Measurements from ENCODE around the gene NEURL1B. TPM values are rescaled to one million over a fixed set of nuclear protein-coding genes. Genes with fewer than 3 reads are reported as not detected.

Gene NEURL1B
- total and polyA plus RNA-seq, 10 donors = 0.26 to 2.5 (median 1.2) TPM

DNA sequence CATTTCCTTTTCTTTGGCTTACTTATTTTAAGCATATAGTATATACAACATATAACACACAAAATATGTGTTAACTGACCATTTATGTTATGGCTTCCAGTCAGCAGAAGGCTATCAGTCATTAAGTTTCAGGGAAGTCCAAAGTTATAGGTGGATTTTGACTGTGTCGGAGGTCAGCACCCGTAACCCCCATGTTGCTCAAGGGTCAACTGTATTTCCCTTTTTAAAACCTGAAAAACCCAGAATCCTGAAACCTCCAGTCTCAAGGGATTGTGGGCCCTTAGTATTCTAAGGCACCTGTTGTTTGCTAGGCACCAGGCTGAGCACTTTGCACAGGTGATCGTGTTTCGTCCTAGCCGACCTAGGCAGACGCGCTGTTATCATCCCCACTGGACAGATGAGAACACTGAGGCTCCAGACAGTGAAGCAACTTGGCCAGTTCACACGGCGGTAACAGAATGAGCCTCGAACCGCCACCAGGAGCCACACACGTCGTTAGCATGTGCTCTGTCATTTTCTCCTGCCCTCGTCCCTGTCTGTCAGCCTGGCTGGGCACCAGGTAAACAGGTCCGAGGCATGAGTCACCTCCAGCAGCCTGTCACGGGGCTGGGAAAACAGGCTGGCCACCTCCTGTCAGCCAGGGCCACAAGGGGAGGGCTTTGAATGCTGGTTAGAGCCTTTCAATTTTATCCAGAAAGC is 90.1 kb downstream of the NEURL1B start:
- 85 to 95% (median 87%) methylated on average over 16 of the region's 16 CpGs for WGBS, 5 donors
- no peak for DNase-seq
- Histone ChIP-seq H3K36me3 (no peaks in the 10 kb centered on the region), H3K4me3 (no peak overlapping the region), H3K4me1 (peaks cover 0 to 16% (median 9%) of the 10 kb centered on the region in 6 donors), H3K9me3 (no peaks in the 10 kb centered on the region), H3K27ac (peak overlapping the region in 1 of 8 donors; percentile 77), H3K27me3 (replicated peaks in 1 of 7) (no peaks in the 10 kb centered on the region)
- no peak for TF ChIP-seq POLR2A (IDR thresholded peaks at IDR 0.05)
- TF ChIP-seq, protein P1, sequence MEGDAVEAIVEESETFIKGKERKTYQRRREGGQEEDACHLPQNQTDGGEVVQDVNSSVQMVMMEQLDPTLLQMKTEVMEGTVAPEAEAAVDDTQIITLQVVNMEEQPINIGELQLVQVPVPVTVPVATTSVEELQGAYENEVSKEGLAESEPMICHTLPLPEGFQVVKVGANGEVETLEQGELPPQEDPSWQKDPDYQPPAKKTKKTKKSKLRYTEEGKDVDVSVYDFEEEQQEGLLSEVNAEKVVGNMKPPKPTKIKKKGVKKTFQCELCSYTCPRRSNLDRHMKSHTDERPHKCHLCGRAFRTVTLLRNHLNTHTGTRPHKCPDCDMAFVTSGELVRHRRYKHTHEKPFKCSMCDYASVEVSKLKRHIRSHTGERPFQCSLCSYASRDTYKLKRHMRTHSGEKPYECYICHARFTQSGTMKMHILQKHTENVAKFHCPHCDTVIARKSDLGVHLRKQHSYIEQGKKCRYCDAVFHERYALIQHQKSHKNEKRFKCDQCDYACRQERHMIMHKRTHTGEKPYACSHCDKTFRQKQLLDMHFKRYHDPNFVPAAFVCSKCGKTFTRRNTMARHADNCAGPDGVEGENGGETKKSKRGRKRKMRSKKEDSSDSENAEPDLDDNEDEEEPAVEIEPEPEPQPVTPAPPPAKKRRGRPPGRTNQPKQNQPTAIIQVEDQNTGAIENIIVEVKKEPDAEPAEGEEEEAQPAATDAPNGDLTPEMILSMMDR (IDR thresholded peaks at IDR 0.05 in 8 of 11, conservative IDR thresholded peaks at IDR 0.05 in 3 of 11) = no peak
- TF ChIP-seq POLR2AphosphoS5 (IDR thresholded peaks at IDR 0.05) = no peak
- intact Hi-C loops (cut with DNase I; ENCODE audit: low total_unique reads) = no loop called here

DNA sequence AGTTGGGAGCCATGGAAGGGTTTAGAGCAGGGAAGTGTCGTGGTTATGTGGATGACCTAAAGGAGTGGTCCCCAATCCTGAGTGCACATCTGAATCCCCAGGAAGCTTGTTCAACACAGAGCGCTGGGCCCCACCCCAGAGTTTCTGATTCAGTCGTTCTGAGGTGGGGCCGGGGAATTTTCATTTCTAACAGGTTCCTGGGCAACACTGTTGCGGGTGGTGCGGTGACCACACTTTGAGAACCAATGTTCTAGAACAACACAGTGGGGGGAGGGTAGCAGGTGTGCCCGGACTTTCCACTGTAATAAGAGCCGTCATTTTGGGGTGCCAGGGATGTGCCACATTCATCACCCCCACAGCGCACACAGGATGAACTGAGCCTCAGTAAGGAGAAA is 90.6 kb downstream of the NEURL1B start:
- no peaks in the 10 kb centered on the region for H3K36me3 ChIP-seq
- DNase-seq = no peak
- intact Hi-C loops (cut with DNase I; ENCODE audit: low total_unique reads) = no loop called here

DNA sequence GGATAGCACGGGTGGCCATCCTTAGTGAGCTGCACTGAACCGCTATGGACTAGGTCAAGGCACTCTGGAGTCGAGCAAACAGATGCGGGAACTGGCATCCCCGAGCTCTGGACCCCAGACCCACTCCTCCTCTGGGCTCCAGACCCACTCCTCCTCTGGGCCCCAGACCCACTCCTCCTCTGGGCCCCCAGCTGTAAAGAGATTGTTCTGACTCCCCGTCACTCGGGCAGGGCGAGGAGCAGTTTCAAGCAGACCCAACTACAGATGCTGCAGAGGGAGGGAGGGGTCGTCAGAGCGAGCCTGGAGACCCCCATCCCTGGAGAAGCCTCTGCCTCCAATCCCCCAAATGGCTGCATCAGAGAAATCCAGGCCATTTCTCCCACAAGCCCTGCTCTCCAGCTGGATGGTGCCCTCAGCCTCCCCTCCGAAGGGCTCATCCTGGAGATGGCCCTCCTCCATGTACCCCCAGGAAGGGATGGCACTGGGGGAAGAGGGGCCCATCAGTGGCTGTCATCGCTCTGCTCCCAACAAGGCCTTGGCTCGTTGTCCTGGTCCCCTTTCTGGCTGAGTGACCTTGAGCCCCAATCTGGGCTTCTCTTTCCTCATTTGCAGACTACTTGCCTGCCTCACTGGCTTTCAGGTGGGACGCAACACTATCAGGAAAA is 91.3 kb downstream of the NEURL1B start:
- intact Hi-C loops (cut with DNase I; ENCODE audit: low total_unique reads) = no loop called here
- H3K36me3 ChIP-seq = no peaks in the 10 kb centered on the region
- TF ChIP-seq POLR2AphosphoS5 (IDR thresholded peaks at IDR 0.05) = no peak
- TF ChIP-seq, protein P1 (IDR thresholded peaks at IDR 0.05 in 8 of 11, conservative IDR thresholded peaks at IDR 0.05 in 3 of 11) = no peak
- no peak for TF ChIP-seq POLR2A (IDR thresholded peaks at IDR 0.05)
- no peak for DNase-seq
- H3K27ac ChIP-seq = peak overlapping the region in 6 of 8 donors; percentile 70 to 79 (median 74)
- no peak overlapping the region for H3K4me3 ChIP-seq
- 84 to 92% (median 88%) methylated on average over 10 to 14 of the region's 14 CpGs for WGBS, 5 donors
- H3K4me1 ChIP-seq = peaks cover 0 to 16% (median 9%) of the 10 kb centered on the region in 6 donors
- H3K9me3 ChIP-seq = no peaks in the 10 kb centered on the region
- H3K27me3 ChIP-seq (replicated peaks in 1 of 7) = no peaks in the 10 kb centered on the region

More for the DNA sequence above, 90.6 kb downstream of the NEURL1B start:
- peaks cover 0 to 16% (median 9%) of the 10 kb centered on the region in 6 donors for H3K4me1 ChIP-seq
- H3K27me3 ChIP-seq (replicated peaks in 1 of 7) = no peaks in the 10 kb centered on the region
- H3K27ac ChIP-seq = peak overlapping the region in 2 of 8 donors; percentile 77 to 79
- no peak overlapping the region for H3K4me3 ChIP-seq
- H3K9me3 ChIP-seq = no peaks in the 10 kb centered on the region
- TF ChIP-seq POLR2A (IDR thresholded peaks at IDR 0.05) (no peak), POLR2AphosphoS5 (IDR thresholded peaks at IDR 0.05) (no peak)
- TF ChIP-seq, protein P1 (IDR thresholded peaks at IDR 0.05 in 8 of 11, conservative IDR thresholded peaks at IDR 0.05 in 3 of 11) = no peak
- WGBS, 5 donors = 81 to 98% (median 88%) methylated on average over 9 of the region's 9 CpGs

Measured in spleen (tissue), 11 donors.